Activated B cell treated with CpG ODN at 0.5 μM for 24 hours (primary cell): Measurements from ENCODE around the gene ARHGAP24. TPM values are rescaled to one million over a fixed set of nuclear protein-coding genes. Genes with fewer than 3 reads are reported as not detected.

Source experiments
- ATAC-seq: fragments of 200-7000 bp; cut with Tn5 transposase; one replicate; pipeline ENCODE4 v1.10.0; 2021; ENCODE audit warnings: low read depth, mild to moderate bottlenecking, moderate library complexity
- CTCF ChIA-PET: fragments of 350-600 bp; sonication (Branson Sonifier 250); formaldehyde crosslinking; loops from one replicate; lab custom pipeline; 2021; ENCODE audit warnings: antibody characterized with exemption; lab: Charles Lee
- POLR2A ChIA-PET: fragments of 350-600 bp; sonication (Branson Sonifier 250); formaldehyde crosslinking; loops from one replicate; lab custom pipeline; 2021; ENCODE audit warnings: antibody characterized with exemption; lab: Charles Lee
- DNase-seq: peaks from one replicate; pipeline ENCODE4 v3.0.0; 2022
- H3K27ac Mint-ChIP-seq: one replicate; pipeline ENCODE4 v1.8.0; 2020; ENCODE audit warnings: mixed read lengths
- H3K27me3 Mint-ChIP-seq: one replicate; pipeline ENCODE4 v1.8.0; 2021; ENCODE audit warnings: mixed read lengths
- H3K36me3 Mint-ChIP-seq: one replicate; pipeline ENCODE4 v1.8.0; 2021; ENCODE audit warnings: low read depth, mixed read lengths
- H3K4me1 Mint-ChIP-seq: one replicate; pipeline ENCODE4 v1.8.0; 2021; ENCODE audit warnings: mixed read lengths
- H3K4me3 Mint-ChIP-seq: one replicate; pipeline ENCODE4 v1.8.0; 2020; ENCODE audit warnings: mild to moderate bottlenecking, mixed read lengths
- H3K9me3 Mint-ChIP-seq: one replicate; pipeline ENCODE4 v1.8.0; 2020; ENCODE audit warnings: mixed read lengths
- CTCF ChIP-seq: fragments of 200-600 bp; IDR thresholded peaks from one replicate; pipeline ENCODE4 v1.8.0; 2022; ENCODE audit warnings: antibody characterized with exemption, mild to moderate bottlenecking
- intact Hi-C: fragments of 100-400 bp; cut with micrococcal nuclease; formaldehyde crosslinking; loops from one replicate; pipeline ENCODE4 v1.15.1; 2024
- total RNA-seq: library from RNA; stranded (reverse); gene quantifications from 2 replicates; pipeline ENCODE4 v1.2.3, GENCODE V29; 2022

ARHGAP24 gene
- total RNA-seq, 1 donor from 2014 or later: 231 TPM

- TF ChIP-seq CTCF: no peak
- no peaks in the 10 kb centered on the region for H3K27me3 Mint-ChIP-seq
- CTCF ChIA-PET: interaction anchor here (1.1 kb wide), 1 partner anchor 23 kb away, joined by 3 read pairs; no protein-coding TSS in a partner anchor
- DNase-seq (no peak), ATAC-seq (peak; percentile 9)
- intact Hi-C loops: loop anchor here (1.0 to 5.0 kb wide), 4 partner anchors 12 to 168 kb away; no protein-coding TSS in a partner anchor
- peaks cover 36% of the 10 kb centered on the region for H3K36me3 Mint-ChIP-seq
- H3K27ac Mint-ChIP-seq: peak overlapping the region; percentile 92
- peaks cover 49% of the 10 kb centered on the region for H3K4me1 Mint-ChIP-seq
- peak overlapping the region; percentile 51 for H3K4me3 Mint-ChIP-seq
- POLR2A ChIA-PET: interaction anchor here (0.9 to 2.2 kb wide), 8 partner anchors 17 to 250 kb away, joined by 3 to 20 read pairs (median 6); partner anchors contain the start of gene ARHGAP24
- H3K9me3 Mint-ChIP-seq: no peaks in the 10 kb centered on the region
Observed at GRCh38 chr4:85724791-85725563, 250.0 kb downstream of the ARHGAP24 start.

- TF ChIP-seq CTCF: no peak
- intact Hi-C loops: loop anchor here (1.0 to 5.0 kb wide), 5 partner anchors 9 to 168 kb away; no protein-coding TSS in a partner anchor
- H3K27ac Mint-ChIP-seq: peak overlapping the region; percentile 92
- peak; percentile 35 for DNase-seq
- H3K9me3 Mint-ChIP-seq: no peaks in the 10 kb centered on the region
- POLR2A ChIA-PET: interaction anchor here (0.6 to 2.2 kb wide), 10 partner anchors 18 to 250 kb away, joined by 3 to 20 read pairs (median 5); partner anchors contain the start of gene ARHGAP24
- CTCF ChIA-PET: interaction anchor here (1.1 kb wide), 1 partner anchor 22 kb away, joined by 3 read pairs; no protein-coding TSS in a partner anchor
- H3K4me1 Mint-ChIP-seq: peaks cover 53% of the 10 kb centered on the region
- peaks cover 37% of the 10 kb centered on the region for H3K36me3 Mint-ChIP-seq
- H3K4me3 Mint-ChIP-seq: peak overlapping the region; percentile 51
- peak; percentile 90 for ATAC-seq
- no peaks in the 10 kb centered on the region for H3K27me3 Mint-ChIP-seq
Observed at GRCh38 chr4:85725721-85726170, 250.8 kb downstream of the ARHGAP24 start.

- intact Hi-C loops: loop anchor here (1.0 to 5.0 kb wide), 2 partner anchors 8 to 119 kb away; no protein-coding TSS in a partner anchor
- Mint-ChIP-seq H3K27me3 (no peaks in the 10 kb centered on the region), H3K4me3 (no peak overlapping the region), H3K27ac (peak overlapping the region; percentile 92), H3K4me1 (peaks cover 57% of the 10 kb centered on the region), H3K36me3 (peaks cover 33% of the 10 kb centered on the region), H3K9me3 (no peaks in the 10 kb centered on the region)
- no peak for ATAC-seq
- ChIA-PET CTCF (no interaction called here), POLR2A (interaction anchor here (1.2 to 2.2 kb wide), 6 partner anchors 24 to 251 kb away, joined by 3 to 20 read pairs (median 6); partner anchors contain the start of gene ARHGAP24)
- TF ChIP-seq CTCF: no peak
- no peak for DNase-seq
Observed at GRCh38 chr4:85726555-85726954, 251.6 kb downstream of the ARHGAP24 start.

GRCh38 chr4:85728464-85728863 lies 253.5 kb downstream of the ARHGAP24 start:
- ATAC-seq (no peak), DNase-seq (no peak)
- no peak for TF ChIP-seq CTCF
- peaks cover 14% of the 10 kb centered on the region for H3K36me3 Mint-ChIP-seq
- intact Hi-C loops: loop anchor here (5.0 kb wide), 1 partner anchor 121 kb away; no protein-coding TSS in a partner anchor
- ChIA-PET CTCF (no interaction called here), POLR2A (interaction anchor here (0.5 kb wide), 1 partner anchor 15 kb away, joined by 4 read pairs; no protein-coding TSS in a partner anchor)
- peaks cover 68% of the 10 kb centered on the region for H3K4me1 Mint-ChIP-seq
- no peak overlapping the region for H3K4me3 Mint-ChIP-seq
- no peaks in the 10 kb centered on the region for H3K9me3 Mint-ChIP-seq
- no peaks in the 10 kb centered on the region for H3K27me3 Mint-ChIP-seq
- peak overlapping the region; percentile 75 for H3K27ac Mint-ChIP-seq

- peaks cover 77% of the 10 kb centered on the region for H3K4me1 Mint-ChIP-seq
- ChIA-PET CTCF (no interaction called here), POLR2A (interaction anchor here (0.7 kb wide), 1 partner anchor 501 kb away, joined by 3 read pairs; no protein-coding TSS in a partner anchor)
- H3K4me3 Mint-ChIP-seq: no peak overlapping the region
- peaks cover 18% of the 10 kb centered on the region for H3K36me3 Mint-ChIP-seq
- DNase-seq (no peak), ATAC-seq (no peak)
- no peaks in the 10 kb centered on the region for H3K27me3 Mint-ChIP-seq
- intact Hi-C loops: no loop called here
- H3K9me3 Mint-ChIP-seq: no peaks in the 10 kb centered on the region
- no peak for TF ChIP-seq CTCF
- peak overlapping the region; percentile 47 for H3K27ac Mint-ChIP-seq
Observed at GRCh38 chr4:85732124-85732523, 257.2 kb downstream of the ARHGAP24 start.
